Stimulated activated naive CD8-positive, alpha-beta T cell treated with anti-CD3 and anti-CD28 coated beads, Interleukin-15, Interleukin-2, amounts not matched to agents 100 ng/mL and 50 ng/mL, for 24 hours (primary cell): ENCODE data around the gene PSMC3.

Experiments used
- H3K27ac Mint-ChIP-seq: one replicate; pipeline ENCODE4 v1.8.0; 2021; ENCODE audit warnings: mild to moderate bottlenecking, mixed read lengths
- H3K27me3 Mint-ChIP-seq: one replicate; pipeline ENCODE4 v1.8.0; 2021; ENCODE audit warnings: mixed read lengths
- H3K36me3 Mint-ChIP-seq: one replicate; pipeline ENCODE4 v1.8.0; 2021; ENCODE audit warnings: low read depth, mixed read lengths
- H3K4me1 Mint-ChIP-seq: one replicate; pipeline ENCODE4 v1.8.0; 2021; ENCODE audit warnings: low read depth, mixed read lengths
- H3K4me3 Mint-ChIP-seq: one replicate; pipeline ENCODE4 v1.8.0; 2021; ENCODE audit warnings: mild to moderate bottlenecking, mixed read lengths
- H3K9me3 Mint-ChIP-seq: one replicate; pipeline ENCODE4 v1.8.0; 2021; ENCODE audit warnings: mixed read lengths

PSMC3 gene

DNA sequence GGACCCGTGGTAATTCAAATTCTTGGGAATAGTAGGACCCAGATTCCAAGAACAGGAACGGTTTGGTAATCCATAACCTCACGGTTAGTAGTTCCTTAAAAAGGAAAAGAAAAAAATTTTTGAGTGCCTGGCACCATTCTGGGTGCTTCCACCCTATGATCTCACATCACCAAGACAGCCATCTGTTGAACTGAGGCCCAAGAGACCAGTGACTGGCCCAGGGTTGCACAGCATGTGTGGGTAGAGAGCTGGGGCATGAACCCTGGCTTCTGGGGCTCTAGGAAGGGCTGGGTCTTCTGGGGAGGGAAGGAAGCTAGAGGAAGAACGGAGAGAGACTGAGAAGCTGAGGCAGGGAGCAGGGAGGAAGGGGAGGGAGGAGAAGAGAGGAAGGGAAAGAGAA is 43.2 kb downstream of the PSMC3 start:
- no peak overlapping the region for H3K27ac Mint-ChIP-seq
- H3K4me3 Mint-ChIP-seq = no peak overlapping the region
- no peaks in the 10 kb centered on the region for H3K27me3 Mint-ChIP-seq

DNA sequence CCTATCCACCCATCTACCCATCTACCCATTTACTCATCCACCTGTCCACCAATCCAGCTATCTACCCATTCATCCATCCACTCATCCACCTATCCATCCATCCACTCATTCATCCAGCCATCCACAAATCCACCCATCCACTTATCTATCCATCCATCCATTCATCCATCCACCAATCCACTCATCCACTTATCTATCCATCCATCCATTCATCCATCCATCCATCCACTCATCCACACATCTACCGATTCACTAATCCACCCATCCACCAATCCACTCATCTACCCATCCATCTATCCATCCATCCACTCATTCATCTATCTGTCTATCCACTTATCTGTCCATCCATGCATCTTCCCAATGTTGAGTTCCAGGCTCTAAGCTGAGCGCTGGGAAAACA is 46.2 kb downstream of the PSMC3 start:
- Mint-ChIP-seq H3K4me3 (no peak overlapping the region), H3K27ac (no peak overlapping the region), H3K27me3 (no peaks in the 10 kb centered on the region), H3K36me3 (no peaks in the 10 kb centered on the region), H3K4me1 (peaks cover 9% of the 10 kb centered on the region), H3K9me3 (no peaks in the 10 kb centered on the region)

More for the DNA sequence above, 43.2 kb downstream of the PSMC3 start:
- Mint-ChIP-seq H3K36me3 (no peaks in the 10 kb centered on the region), H3K4me1 (peaks cover 7% of the 10 kb centered on the region), H3K9me3 (no peaks in the 10 kb centered on the region)

DNA sequence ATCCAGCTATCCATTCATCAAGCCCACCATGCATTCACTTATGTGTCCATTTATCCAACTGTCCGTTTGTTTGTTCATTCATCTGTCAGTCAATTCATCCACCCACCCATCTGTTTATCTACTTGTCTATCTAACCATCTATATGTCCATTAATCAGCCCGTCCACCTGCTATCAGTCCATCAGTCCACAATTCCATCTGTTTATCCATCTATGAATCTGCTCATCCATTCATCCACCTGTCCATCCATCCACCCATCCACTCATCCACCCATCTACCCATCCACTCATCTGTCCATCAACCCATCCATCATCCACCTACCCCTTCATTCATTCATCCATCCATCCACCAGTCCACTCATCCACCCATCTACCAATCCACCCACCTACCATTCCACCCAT is 46.9 kb downstream of the PSMC3 start:
- Mint-ChIP-seq H3K27me3 (no peaks in the 10 kb centered on the region), H3K36me3 (no peaks in the 10 kb centered on the region), H3K4me1 (peaks cover 17% of the 10 kb centered on the region), H3K9me3 (no peaks in the 10 kb centered on the region), H3K4me3 (no peak overlapping the region), H3K27ac (no peak overlapping the region)

DNA sequence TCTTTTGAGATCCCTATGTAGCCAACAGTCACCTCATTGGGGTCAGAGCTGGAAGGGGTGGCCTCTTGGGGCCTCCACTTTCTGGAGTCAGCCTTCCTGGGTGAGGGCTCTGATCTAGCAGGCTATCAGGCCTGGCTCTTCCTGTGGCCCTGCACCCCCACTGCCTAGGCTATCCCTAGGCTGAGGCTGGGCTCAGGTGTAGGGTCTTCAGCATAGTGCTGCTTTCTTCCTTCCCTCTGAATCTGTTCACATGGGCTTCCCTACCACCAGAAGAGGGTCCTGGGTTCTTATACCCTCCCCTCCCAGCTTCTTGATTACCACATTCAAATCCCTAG is 47.4 kb downstream of the PSMC3 start:
- Mint-ChIP-seq H3K27ac (no peak overlapping the region), H3K36me3 (no peaks in the 10 kb centered on the region), H3K4me3 (no peak overlapping the region), H3K4me1 (peaks cover 22% of the 10 kb centered on the region), H3K9me3 (no peaks in the 10 kb centered on the region), H3K27me3 (no peaks in the 10 kb centered on the region)

DNA sequence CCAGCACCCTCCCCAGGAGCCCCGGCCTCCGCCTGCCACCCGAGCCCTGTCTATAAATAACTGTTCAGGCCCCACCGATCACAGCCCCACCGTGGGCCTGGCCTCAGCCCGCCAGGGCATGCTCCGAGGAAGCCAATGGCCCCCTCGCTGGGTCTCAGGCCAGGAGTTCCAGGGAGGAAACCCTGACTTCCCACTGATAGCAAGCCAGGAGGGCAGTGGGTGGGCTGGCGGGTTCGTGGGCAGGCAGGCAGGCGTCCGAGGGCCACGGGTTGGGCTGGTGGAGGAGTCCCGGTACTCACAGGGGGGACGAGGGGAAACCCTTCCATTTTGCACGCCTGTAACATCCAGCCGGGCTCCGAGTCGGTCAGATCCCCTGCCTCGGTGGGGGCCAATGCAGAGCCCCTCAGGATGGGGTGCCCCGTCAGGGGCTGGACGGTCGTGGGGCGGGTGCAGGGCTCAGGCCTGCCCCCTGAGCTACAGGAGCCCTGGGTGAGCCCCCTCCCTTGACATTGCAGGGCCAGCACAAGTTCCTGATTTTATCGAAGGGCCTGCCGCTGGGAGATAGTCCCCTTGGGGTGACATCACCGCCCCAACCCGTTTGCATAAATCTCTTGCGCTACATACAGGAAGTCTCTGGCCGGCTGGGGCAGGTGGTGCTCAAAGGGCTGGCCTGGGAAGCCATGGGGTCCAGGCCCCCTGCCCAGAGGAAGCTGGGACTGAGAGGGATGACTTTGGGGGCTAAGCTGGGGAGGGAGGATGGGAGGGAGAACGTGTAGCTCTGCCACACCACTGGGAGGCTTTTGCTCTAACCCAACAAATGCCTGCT is 48.0 kb downstream of the PSMC3 start, which contains the start of gene SPI1:
Gene SPI1 (minus strand): TSS at position 538 of the 826 bp plus-strand sequence. CDS start 194 bp downstream, at position 344.
- Mint-ChIP-seq H3K27me3 (no peaks in the 10 kb centered on the region), H3K4me3 (peak within 1 kb of the TSS; percentile 44), H3K9me3 (no peaks in the 10 kb centered on the region)

GRCh38 chr11:47377571-47378009 is 48.6 kb downstream of the PSMC3 start:
- H3K4me1 Mint-ChIP-seq = peaks cover 22% of the 10 kb centered on the region
- no peaks in the 10 kb centered on the region for H3K9me3 Mint-ChIP-seq
- H3K4me3 Mint-ChIP-seq = peak overlapping the region; percentile 44
- H3K27me3 Mint-ChIP-seq = no peaks in the 10 kb centered on the region
- no peaks in the 10 kb centered on the region for H3K36me3 Mint-ChIP-seq
- H3K27ac Mint-ChIP-seq = no peak overlapping the region

More for the DNA sequence above, 48.0 kb downstream of the PSMC3 start, which contains the start of gene SPI1:
- Mint-ChIP-seq H3K36me3 (no peaks in the 10 kb centered on the region), H3K27ac (peak within 1 kb of the TSS; percentile 69), H3K4me1 (peaks cover 22% of the 10 kb centered on the region)

- no peaks in the 10 kb centered on the region for H3K9me3 Mint-ChIP-seq
- H3K4me3 Mint-ChIP-seq = peak overlapping the region; percentile 44
- H3K27ac Mint-ChIP-seq = no peak overlapping the region
- H3K4me1 Mint-ChIP-seq = peaks cover 22% of the 10 kb centered on the region
- no peaks in the 10 kb centered on the region for H3K36me3 Mint-ChIP-seq
- H3K27me3 Mint-ChIP-seq = no peaks in the 10 kb centered on the region
These were observed 49.5 kb downstream of the PSMC3 start for GRCh38 chr11:47376525-47377371.

GRCh38 chr11:47376107-47376524 is 50.1 kb downstream of the PSMC3 start:
- Mint-ChIP-seq H3K27ac (no peak overlapping the region), H3K9me3 (no peaks in the 10 kb centered on the region), H3K27me3 (no peaks in the 10 kb centered on the region), H3K4me1 (peaks cover 22% of the 10 kb centered on the region), H3K36me3 (no peaks in the 10 kb centered on the region), H3K4me3 (peak overlapping the region; percentile 44)

DNA sequence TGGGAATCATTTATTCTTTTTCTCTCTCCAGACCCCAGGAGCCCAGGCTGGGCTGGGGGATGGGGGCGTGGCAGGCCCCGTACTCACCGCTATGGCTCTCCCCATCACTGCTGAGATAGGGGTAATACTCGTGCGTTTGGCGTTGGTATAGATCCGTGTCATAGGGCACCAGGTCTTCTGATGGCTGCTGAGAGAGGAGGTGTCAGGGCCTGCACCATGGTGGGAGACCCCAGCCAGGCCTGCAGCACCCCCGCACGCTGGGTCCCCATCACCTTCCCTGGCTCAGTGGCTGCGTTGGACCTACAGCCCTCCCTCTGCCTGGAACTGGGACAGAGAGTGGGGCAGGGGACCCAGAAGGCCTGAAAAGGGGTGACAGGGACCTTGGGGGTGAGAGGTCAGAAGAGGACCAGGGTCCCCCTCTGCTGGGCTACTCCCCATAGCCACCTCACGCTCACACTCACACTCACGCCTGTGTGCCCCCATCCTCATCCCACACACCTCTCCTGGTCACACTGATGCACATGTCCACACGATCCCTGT is 50.6 kb downstream of the PSMC3 start:
- Mint-ChIP-seq H3K9me3 (no peaks in the 10 kb centered on the region), H3K27ac (no peak overlapping the region), H3K4me1 (peaks cover 26% of the 10 kb centered on the region), H3K36me3 (no peaks in the 10 kb centered on the region), H3K27me3 (no peaks in the 10 kb centered on the region), H3K4me3 (no peak overlapping the region)

DNA sequence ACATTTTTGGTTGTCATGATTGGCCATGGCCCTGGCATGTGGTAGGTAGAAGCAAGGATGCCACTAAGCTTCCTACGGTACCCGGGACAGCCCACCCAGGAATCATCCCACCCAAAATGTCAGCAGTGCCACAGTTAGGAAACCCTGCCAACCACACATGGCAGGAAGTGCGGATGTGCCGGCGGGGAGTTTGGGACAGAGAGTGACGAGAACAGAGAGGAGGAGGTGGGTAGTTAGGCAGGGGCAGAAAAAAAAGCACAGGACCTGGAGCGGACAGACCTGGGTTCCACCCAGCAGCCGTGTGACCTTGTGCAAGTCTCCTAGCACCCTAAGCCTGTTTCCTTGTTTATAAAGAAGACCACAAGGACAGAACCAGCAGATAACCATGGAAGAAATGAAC is 51.2 kb downstream of the PSMC3 start:
- H3K4me3 Mint-ChIP-seq = peak overlapping the region; percentile 20
- no peaks in the 10 kb centered on the region for H3K27me3 Mint-ChIP-seq
- no peaks in the 10 kb centered on the region for H3K36me3 Mint-ChIP-seq
- H3K4me1 Mint-ChIP-seq = peaks cover 29% of the 10 kb centered on the region
- H3K9me3 Mint-ChIP-seq = no peaks in the 10 kb centered on the region
- no peak overlapping the region for H3K27ac Mint-ChIP-seq

DNA sequence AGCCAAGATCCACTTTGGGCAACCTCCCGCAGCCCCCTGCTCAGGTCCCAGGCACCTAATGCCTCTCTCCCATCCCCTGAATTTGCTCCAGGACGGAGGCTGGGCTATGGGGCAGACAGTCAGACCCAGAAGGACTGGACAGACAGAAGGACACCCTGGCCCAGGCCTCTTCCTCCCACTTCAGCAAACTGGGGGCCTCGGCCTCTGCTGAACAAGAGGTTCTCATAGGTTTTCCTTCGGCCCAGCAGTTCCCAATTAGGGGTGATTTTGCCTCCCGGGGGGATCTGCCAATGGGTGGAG is 51.6 kb downstream of the PSMC3 start:
- Mint-ChIP-seq H3K4me1 (peaks cover 33% of the 10 kb centered on the region), H3K27me3 (no peaks in the 10 kb centered on the region), H3K27ac (no peak overlapping the region), H3K9me3 (no peaks in the 10 kb centered on the region), H3K36me3 (no peaks in the 10 kb centered on the region), H3K4me3 (peak overlapping the region; percentile 20)

DNA sequence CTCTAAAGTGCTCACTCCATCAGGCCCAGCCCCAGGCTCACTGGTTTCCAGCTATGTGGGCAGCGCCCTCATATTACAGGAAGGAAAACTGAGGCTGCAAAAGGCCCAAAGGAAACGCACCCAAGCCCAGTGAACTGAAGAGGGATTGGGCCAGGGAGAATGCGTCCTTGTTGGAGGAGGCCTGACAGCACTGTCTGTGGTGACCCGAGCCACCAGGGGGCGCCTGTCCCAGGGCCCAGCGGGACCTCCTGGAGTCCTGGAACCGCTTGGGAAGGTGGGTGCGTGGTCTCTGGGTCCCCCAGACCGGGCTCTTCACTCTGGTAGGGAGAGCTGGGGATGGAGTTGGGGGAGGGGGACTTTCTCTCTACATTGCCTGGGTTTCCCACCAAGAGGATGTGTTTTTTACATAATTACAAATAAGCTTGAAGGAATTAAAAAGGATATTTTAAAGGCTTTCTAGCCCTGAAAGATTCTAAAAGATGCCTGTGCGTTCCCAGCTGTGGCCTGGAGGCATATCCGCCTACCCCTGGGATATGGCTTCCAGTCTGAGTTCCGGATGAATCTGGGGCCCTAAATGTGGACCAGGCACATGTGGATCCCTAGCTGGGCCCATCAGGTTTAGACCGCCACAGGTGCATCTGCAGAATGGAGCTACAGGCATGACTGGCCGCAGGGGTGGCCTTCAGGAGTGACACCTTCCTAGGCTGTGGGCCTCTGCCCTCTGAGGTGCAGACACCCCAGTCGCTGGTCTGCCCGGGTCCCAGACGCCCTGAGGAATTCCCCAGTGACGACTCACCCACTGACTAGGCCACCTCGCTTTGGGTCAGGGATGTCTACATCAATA is 52.1 kb downstream of the PSMC3 start:
- Mint-ChIP-seq H3K27ac (no peak overlapping the region), H3K36me3 (no peaks in the 10 kb centered on the region), H3K27me3 (no peaks in the 10 kb centered on the region), H3K9me3 (no peaks in the 10 kb centered on the region), H3K4me1 (peaks cover 39% of the 10 kb centered on the region), H3K4me3 (no peak overlapping the region)

- Mint-ChIP-seq H3K4me1 (peaks cover 44% of the 10 kb centered on the region), H3K27me3 (no peaks in the 10 kb centered on the region), H3K9me3 (no peaks in the 10 kb centered on the region), H3K4me3 (no peak overlapping the region), H3K36me3 (peaks cover 4% of the 10 kb centered on the region), H3K27ac (no peak overlapping the region)
These were observed 53.8 kb downstream of the PSMC3 start for GRCh38 chr11:47372422-47372821.

GRCh38 chr11:47369676-47370075 is 56.6 kb downstream of the PSMC3 start:
- no peaks in the 10 kb centered on the region for H3K9me3 Mint-ChIP-seq

More at GRCh38 chr11:47369676-47370075, 56.6 kb downstream of the PSMC3 start:
- peak overlapping the region; percentile 93 for H3K27ac Mint-ChIP-seq
- H3K4me1 Mint-ChIP-seq = peaks cover 44% of the 10 kb centered on the region
- no peaks in the 10 kb centered on the region for H3K27me3 Mint-ChIP-seq
- peak overlapping the region; percentile 56 for H3K4me3 Mint-ChIP-seq
- H3K36me3 Mint-ChIP-seq = peaks cover 8% of the 10 kb centered on the region
